GM23338 (cell line): ENCODE measurements around the gene PLXND1. TPM values are rescaled to one million over a fixed set of nuclear protein-coding genes. Genes with fewer than 3 reads are reported as not detected.

Experiments used
- ATAC-seq: fragments of 200-7000 bp; cut with Tn5 transposase; 3 replicates; pipeline ENCODE4 v1.9.1; 2020
- DNase-seq: peaks from one replicate; pipeline ENCODE4 v3.0.0-alpha.2; 2015; ENCODE audit warnings: low spot score
- H2AFZ ChIP-seq: fragments of 200-600 bp; sonication (generic); 2 replicates; pipeline ENCODE4 v1.8.0; 2016; ENCODE audit warnings: antibody characterized with exemption, mild to moderate bottlenecking, moderate library complexity
- H3F3A ChIP-seq: fragments of 200-600 bp; sonication (generic); replicated peaks from 2 replicates; pipeline ENCODE4 v1.8.0; 2017; ENCODE audit warnings: antibody characterized with exemption, mixed run types, low read depth
- H3K27ac ChIP-seq: fragments of 200-600 bp; sonication (generic); 2 replicates; pipeline ENCODE4 v1.6.1; 2016; ENCODE audit warnings: low read depth
- H3K27me3 ChIP-seq: fragments of 200-600 bp; sonication (generic); 2 replicates; pipeline ENCODE4 v1.8.0; 2016; ENCODE audit warnings: mild to moderate bottlenecking, mixed run types, moderate library complexity; ENCODE audit not compliant: insufficient read depth
- H3K36me3 ChIP-seq: fragments of 200-600 bp; sonication (generic); 2 replicates; pipeline ENCODE4 v1.8.0; 2016; ENCODE audit warnings: mild to moderate bottlenecking; ENCODE audit not compliant: insufficient read depth
- H3K4me1 ChIP-seq: fragments of 200-600 bp; sonication (generic); 2 replicates; pipeline ENCODE4 v1.8.0; 2016; ENCODE audit warnings: mild to moderate bottlenecking, moderate library complexity; ENCODE audit not compliant: insufficient read depth
- H3K4me2 ChIP-seq: fragments of 200-600 bp; sonication (generic); 2 replicates; pipeline ENCODE4 v1.7.1; 2017; ENCODE audit warnings: mixed run types
- H3K4me3 ChIP-seq: fragments of 200-600 bp; sonication (generic); 2 replicates; pipeline ENCODE4 v1.6.1; 2016; ENCODE audit warnings: mixed run types
- H3K79me2 ChIP-seq: fragments of 200-600 bp; sonication (generic); replicated peaks from 2 replicates; pipeline ENCODE4 v1.8.0; 2017; ENCODE audit warnings: mild to moderate bottlenecking; ENCODE audit not compliant: insufficient read depth
- H3K9me2 ChIP-seq: fragments of 200-600 bp; sonication (generic); 2 replicates; pipeline ENCODE4 v1.8.0; 2017; ENCODE audit not compliant: insufficient read depth
- H4K20me1 ChIP-seq: fragments of 200-600 bp; sonication (generic); replicated peaks from 2 replicates; pipeline ENCODE4 v1.8.0; 2017; ENCODE audit warnings: mild to moderate bottlenecking; ENCODE audit not compliant: insufficient read depth
- H3K27ac Mint-ChIP-seq: 2 replicates; pipeline ENCODE4 v1.8.0; 2020; ENCODE audit warnings: inconsistent platforms, mild to moderate bottlenecking, moderate library complexity, mixed read lengths
- H3K27me3 Mint-ChIP-seq: 3 replicates; pipeline ENCODE4 v1.8.0; 2022; ENCODE audit warnings: low read depth, mild to moderate bottlenecking, moderate library complexity, mixed read lengths, inconsistent platforms; ENCODE audit not compliant: insufficient read depth, poor library complexity
- H3K36me3 Mint-ChIP-seq: 3 replicates; pipeline ENCODE4 v1.8.0; 2021; ENCODE audit warnings: low read depth, mild to moderate bottlenecking, inconsistent platforms, moderate library complexity, mixed read lengths
- H3K4me1 Mint-ChIP-seq: 3 replicates; pipeline ENCODE4 v1.8.0; 2020; ENCODE audit warnings: mild to moderate bottlenecking, inconsistent platforms, mixed read lengths
- H3K4me3 Mint-ChIP-seq: 3 replicates; pipeline ENCODE4 v1.8.0; 2021; ENCODE audit warnings: moderate library complexity, mild to moderate bottlenecking, inconsistent platforms, mixed read lengths
- H3K9me3 Mint-ChIP-seq: 3 replicates; pipeline ENCODE4 v1.8.0; 2020; ENCODE audit warnings: moderate library complexity, mild to moderate bottlenecking, inconsistent platforms, mixed read lengths
- CREB1 ChIP-seq: fragments of 250-450 bp; sonication (Bioruptor Pico); IDR thresholded peaks from 2 replicates; pipeline ENCODE4 v1.5.0; 2020; ENCODE audit warnings: low read depth, mild to moderate bottlenecking, moderate library complexity
- CTCF ChIP-seq, 2 experiments: fragments of 200-600 bp in 1 of 2; sonication (generic) in 1 of 2; conservative IDR thresholded peaks; 2 replicates each; pipeline versions ENCODE4 v1.5.1 to v1.6.1; 2016 to 2017; ENCODE audit warnings: antibody characterized with exemption in 2 of 2, low read depth in 2 of 2, mild to moderate bottlenecking in 2 of 2, moderate library complexity in 1 of 2
- ETS1 ChIP-seq: IDR thresholded peaks from 2 replicates; pipeline ENCODE4 v1.6.1; 2016; ENCODE audit warnings: antibody characterized with exemption
- EZH2phosphoT487 ChIP-seq: fragments of 200-600 bp; sonication (generic); IDR thresholded peaks from one replicate; pipeline ENCODE4 v1.8.1; 2018; ENCODE audit warnings: antibody characterized with exemption; ENCODE audit not compliant: unreplicated experiment
- JUNB ChIP-seq: IDR thresholded peaks from one replicate; pipeline ENCODE4 v1.6.1; 2016; ENCODE audit warnings: antibody characterized with exemption; ENCODE audit not compliant: unreplicated experiment
- NANOG ChIP-seq: IDR thresholded peaks from 2 replicates; pipeline ENCODE4 v1.6.1; 2016; ENCODE audit warnings: antibody characterized with exemption, borderline replicate concordance
- POLR2AphosphoS5 ChIP-seq: IDR thresholded peaks from 2 replicates; pipeline ENCODE4 v1.6.1; 2016; ENCODE audit warnings: antibody characterized with exemption, low read depth
- REST ChIP-seq: IDR thresholded peaks from one replicate; pipeline ENCODE4 v1.6.1; 2018; ENCODE audit warnings: antibody characterized with exemption; ENCODE audit not compliant: unreplicated experiment
- STAT1 ChIP-seq: IDR thresholded peaks from one replicate; pipeline ENCODE4 v1.6.1; 2016; ENCODE audit warnings: antibody characterized with exemption; ENCODE audit not compliant: unreplicated experiment
- ZNF114 ChIP-seq: fragments of 250-450 bp; sonication (Bioruptor Pico); IDR thresholded peaks from 2 replicates; pipeline ENCODE4 v1.5.0; 2020; ENCODE audit warnings: mild to moderate bottlenecking, moderate library complexity
- ZNF331 ChIP-seq: fragments of 250-450 bp; sonication (Bioruptor Pico); IDR thresholded peaks from 2 replicates; pipeline ENCODE4 v1.5.0; 2020; ENCODE audit warnings: low read depth, mild to moderate bottlenecking, moderate library complexity
- polyA plus RNA-seq: library from polyadenylated mRNA; unstranded; fragments of >200 nt; fragmentation: Nextera tagmentation; extraction: Ambion mirVana; gene quantifications from 2 replicates; pipeline ENCODE4 v1.2.1, GENCODE V29; 2016
- total RNA-seq: library from RNA; depleted of rRNA; stranded (reverse); fragments of >200 nt; shearing (Covaris generic); gene quantifications from 2 replicates; pipeline ENCODE4 v1.2.3, GENCODE V29; 2014

Gene PLXND1
- total and polyA plus RNA-seq, 2 experiments from 2014 or later, result 13.3 to 60.4 TPM

- peaks cover 24% of the 10 kb centered on the region for H3K4me1 Mint-ChIP-seq
- no peak for TF ChIP-seq ETS1
- no peaks in the 10 kb centered on the region for H3K36me3 ChIP-seq
- H3K36me3 Mint-ChIP-seq, result no peaks in the 10 kb centered on the region; the same call in 2 of the 3 replicates
- no peaks in the 10 kb centered on the region for H3F3A ChIP-seq
- H3K4me2 ChIP-seq, result no peak within 1 kb of the TSS
- H3K27me3 ChIP-seq, result no peaks in the 10 kb centered on the region
- H3K27me3 Mint-ChIP-seq, result peaks cover 22% of the 10 kb centered on the region
- H3K4me3 Mint-ChIP-seq, result no peak within 1 kb of the TSS
- H2AFZ ChIP-seq, result no peak within 1 kb of the TSS
- H3K27ac ChIP-seq, result no peak within 1 kb of the TSS
- ATAC-seq (no peak), DNase-seq (no peak)
- H3K4me3 ChIP-seq, result no peak within 1 kb of the TSS
- no peaks in the 10 kb centered on the region for H3K79me2 ChIP-seq
- no peaks in the 10 kb centered on the region for H4K20me1 ChIP-seq
- 0 out of 2 replicates have a peak, but pooled peaks cover 6% of the 10 kb centered on the region for H3K9me2 ChIP-seq
- H3K4me1 ChIP-seq, result peaks cover 5% of the 10 kb centered on the region; the same call in 1 of the 2 replicates
- H3K27ac Mint-ChIP-seq, result no peak within 1 kb of the TSS
- no peaks in the 10 kb centered on the region for H3K9me3 Mint-ChIP-seq
Measured at GRCh38 chr3:129528589-129529100, 77.8 kb downstream of the PLXND1 start, which contains the start of gene RHO. Gene RHO (plus strand): TSS chr3:129528639. CDS start chr3:129528734, 95 bp downstream.

GRCh38 chr3:129527262-129527661, 79.2 kb downstream of the PLXND1 start:
- Histone ChIP-seq H3K79me2 (no peaks in the 10 kb centered on the region), H2AFZ (no peak overlapping the region), H3F3A (no peaks in the 10 kb centered on the region), H3K27me3 (no peaks in the 10 kb centered on the region), H3K27ac (no peak overlapping the region), H3K36me3 (no peaks in the 10 kb centered on the region), H3K4me2 (no peak overlapping the region), H3K4me1 (peaks cover 5% of the 10 kb centered on the region; the same call in 1 of the 2 replicates), H4K20me1 (no peaks in the 10 kb centered on the region), H3K9me2 (0 out of 2 replicates have a peak, but pooled peaks cover 6% of the 10 kb centered on the region), H3K4me3 (no peak overlapping the region)
- ATAC-seq, result no peak
- no peaks in the 10 kb centered on the region for H3K9me3 Mint-ChIP-seq
- peaks cover 24% of the 10 kb centered on the region for H3K4me1 Mint-ChIP-seq
- H3K36me3 Mint-ChIP-seq, result no peaks in the 10 kb centered on the region; the same call in 2 of the 3 replicates
- H3K27ac Mint-ChIP-seq, result no peak overlapping the region
- no peak for DNase-seq
- peaks cover 20% of the 10 kb centered on the region for H3K27me3 Mint-ChIP-seq
- no peak overlapping the region for H3K4me3 Mint-ChIP-seq
- TF ChIP-seq EZH2phosphoT487 (no peak), CREB1 (CRISPR knock-in tag) (no peak), POLR2AphosphoS5 (no peak), JUNB (no peak), CTCF (conservative IDR thresholded peaks at IDR 0.05; ENCODE audit: low read depth in 2 of 2) (no peak), REST (no peak), ZNF331 (CRISPR knock-in tag) (no peak), STAT1 (no peak), NANOG (no peak), ZNF114 (no peak)
